Placental epithelial cell (primary cell): ENCODE data around the gene SPAG9. TPM values are rescaled to one million over a fixed set of nuclear protein-coding genes. Genes with fewer than 3 reads are reported as not detected.

ENCODE experiments used
- total RNA-seq: library from RNA; depleted of rRNA; stranded (reverse); fragments of >200 nt; gene quantifications from 2 replicates; pipeline ENCODE4 v1.2.3, GENCODE V29; 2012

SPAG9 gene, protein sequence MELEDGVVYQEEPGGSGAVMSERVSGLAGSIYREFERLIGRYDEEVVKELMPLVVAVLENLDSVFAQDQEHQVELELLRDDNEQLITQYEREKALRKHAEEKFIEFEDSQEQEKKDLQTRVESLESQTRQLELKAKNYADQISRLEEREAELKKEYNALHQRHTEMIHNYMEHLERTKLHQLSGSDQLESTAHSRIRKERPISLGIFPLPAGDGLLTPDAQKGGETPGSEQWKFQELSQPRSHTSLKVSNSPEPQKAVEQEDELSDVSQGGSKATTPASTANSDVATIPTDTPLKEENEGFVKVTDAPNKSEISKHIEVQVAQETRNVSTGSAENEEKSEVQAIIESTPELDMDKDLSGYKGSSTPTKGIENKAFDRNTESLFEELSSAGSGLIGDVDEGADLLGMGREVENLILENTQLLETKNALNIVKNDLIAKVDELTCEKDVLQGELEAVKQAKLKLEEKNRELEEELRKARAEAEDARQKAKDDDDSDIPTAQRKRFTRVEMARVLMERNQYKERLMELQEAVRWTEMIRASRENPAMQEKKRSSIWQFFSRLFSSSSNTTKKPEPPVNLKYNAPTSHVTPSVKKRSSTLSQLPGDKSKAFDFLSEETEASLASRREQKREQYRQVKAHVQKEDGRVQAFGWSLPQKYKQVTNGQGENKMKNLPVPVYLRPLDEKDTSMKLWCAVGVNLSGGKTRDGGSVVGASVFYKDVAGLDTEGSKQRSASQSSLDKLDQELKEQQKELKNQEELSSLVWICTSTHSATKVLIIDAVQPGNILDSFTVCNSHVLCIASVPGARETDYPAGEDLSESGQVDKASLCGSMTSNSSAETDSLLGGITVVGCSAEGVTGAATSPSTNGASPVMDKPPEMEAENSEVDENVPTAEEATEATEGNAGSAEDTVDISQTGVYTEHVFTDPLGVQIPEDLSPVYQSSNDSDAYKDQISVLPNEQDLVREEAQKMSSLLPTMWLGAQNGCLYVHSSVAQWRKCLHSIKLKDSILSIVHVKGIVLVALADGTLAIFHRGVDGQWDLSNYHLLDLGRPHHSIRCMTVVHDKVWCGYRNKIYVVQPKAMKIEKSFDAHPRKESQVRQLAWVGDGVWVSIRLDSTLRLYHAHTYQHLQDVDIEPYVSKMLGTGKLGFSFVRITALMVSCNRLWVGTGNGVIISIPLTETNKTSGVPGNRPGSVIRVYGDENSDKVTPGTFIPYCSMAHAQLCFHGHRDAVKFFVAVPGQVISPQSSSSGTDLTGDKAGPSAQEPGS (N-terminal part only)
- total RNA-seq: 98.8 and 113 TPM in 2 replicates

DNA sequence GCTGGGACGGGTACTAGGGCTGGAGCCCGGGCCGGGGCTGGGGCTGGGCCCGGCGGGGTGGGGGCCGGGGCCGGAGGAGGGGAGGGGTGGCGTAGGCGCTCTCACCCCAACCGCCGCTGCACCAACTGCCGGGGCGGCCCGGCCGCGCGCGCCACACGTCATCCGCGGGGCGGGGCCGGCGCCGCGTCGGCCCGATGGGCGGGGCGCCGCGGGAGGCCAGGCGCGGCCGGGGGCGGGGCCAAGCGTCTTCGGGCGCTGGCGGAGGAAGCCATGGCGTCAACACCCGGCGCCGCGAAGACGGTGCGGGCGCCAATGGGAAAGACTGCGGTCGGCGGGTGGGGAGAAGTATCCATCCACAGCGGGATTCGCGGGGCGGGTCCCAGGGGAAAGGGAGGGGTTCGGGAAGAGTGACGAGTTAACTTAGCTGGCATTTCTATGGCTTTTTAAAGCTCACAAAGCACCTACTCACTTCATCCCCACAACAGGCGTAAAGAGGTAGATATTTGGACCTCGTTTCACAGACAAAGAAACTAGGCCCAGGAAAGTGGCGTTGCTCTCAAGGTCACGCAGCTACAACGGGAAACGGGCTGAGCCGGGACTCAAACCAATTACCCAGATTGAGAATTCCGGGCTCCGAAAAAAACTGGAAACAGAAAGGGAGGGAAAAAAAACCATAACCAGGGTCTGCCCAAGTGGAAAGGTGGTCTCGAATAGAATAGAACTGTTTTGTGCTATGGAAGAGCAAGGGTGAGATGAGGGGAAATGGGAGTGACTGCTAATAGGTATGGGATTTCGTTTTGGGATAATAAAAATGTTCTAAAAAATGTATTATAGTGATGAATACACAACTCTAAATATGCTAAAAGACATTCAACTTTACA, at the start of gene SPAG9:
Gene SPAG9 (minus strand): TSS at position 130 of the 881 bp plus-strand sequence. CDS start 212 bp downstream, outside the sequence.

DNA sequence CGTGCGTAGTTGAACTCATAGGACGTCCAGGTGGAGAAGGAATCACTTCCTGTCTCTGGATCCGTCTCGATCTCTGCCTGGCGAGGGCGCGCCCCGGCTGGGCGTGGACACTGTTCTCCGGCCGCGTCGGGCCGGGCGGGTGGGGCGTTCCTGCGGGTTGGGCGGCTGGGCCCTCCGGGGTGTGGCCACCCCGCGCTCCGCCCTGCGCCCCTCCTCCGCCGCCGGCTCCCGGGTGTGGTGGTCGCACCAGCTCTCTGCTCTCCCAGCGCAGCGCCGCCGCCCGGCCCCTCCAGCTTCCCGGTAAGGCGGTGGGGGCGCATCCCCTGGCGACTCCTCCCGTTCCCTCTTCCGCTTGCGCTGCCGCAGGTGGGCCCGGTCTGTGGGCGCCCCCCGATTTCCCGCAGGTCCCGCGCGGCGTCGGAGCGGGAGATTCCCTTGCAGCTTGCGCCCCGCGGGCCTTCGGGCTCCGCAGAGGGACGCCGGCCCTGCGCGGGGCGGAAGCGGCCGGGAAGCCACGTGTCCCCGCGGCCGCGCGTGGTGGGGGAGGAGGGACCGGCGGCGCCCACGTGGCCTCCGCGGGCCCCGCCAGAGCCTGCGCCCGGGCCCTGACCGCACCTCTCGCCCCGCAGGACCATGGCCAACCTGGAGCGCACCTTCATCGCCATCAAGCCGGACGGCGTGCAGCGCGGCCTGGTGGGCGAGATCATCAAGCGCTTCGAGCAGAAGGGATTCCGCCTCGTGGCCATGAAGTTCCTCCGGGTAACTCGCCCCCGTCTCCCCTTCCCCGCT, 45.7 kb upstream of the SPAG9 start, which contains the start of gene NME2:
Gene NME2 (plus strand): TSS at position 214 of the 789 bp plus-strand sequence. CDS start 420 bp downstream, at position 634.

DNA sequence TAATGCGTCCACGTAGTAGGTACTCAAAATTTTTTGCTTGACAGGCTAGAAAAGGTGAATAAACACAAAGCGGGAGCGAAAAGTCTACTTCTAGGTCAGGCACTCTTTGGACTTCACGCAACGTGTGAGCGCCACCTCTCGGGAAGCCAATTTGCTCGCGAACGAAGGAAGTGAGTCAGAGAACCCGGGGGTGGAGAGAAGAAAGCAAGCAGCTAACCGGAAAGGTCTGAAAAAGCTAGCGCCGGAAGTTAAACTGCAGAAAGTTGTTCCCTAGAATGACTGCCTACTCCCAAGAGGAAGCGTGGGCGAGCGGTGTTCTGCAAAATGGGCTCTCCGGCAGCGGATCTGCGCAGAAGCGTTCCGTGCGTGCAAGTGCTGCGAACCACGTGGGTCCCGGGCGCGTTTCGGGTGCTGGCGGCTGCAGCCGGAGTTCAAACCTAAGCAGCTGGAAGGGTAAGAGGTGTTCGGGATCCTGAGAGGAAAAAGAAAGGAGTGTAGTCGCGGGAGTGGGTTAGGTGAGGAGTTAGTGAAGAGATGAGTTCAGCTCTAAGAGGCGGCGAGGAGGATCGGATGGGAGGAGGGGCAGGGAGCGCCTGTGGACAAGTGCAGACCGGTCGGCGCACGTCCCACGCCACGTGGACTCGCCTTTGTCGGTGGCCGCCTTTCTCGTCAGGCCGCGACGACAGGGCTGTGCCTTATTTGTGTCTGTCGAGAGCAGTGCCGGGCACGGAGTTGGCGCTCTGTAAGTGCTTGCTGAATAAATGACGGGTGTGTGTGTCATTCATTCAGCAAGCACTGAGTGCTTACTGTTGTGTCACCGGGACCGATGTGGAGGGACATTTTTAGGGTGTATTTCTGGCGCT, 32.8 kb upstream of the SPAG9 start, which contains the start of gene NME1:
Gene NME1 (plus strand): TSS at position 350 of the 863 bp plus-strand sequence. CDS start 2,096 bp downstream, outside the sequence.

Other genes starting within 250 kb of the SPAG9 start
- gene NME1, start 32.7 kb upstream of the SPAG9 start, total RNA-seq: 9.8 and 83.4 TPM in 2 replicates
- gene NME2, start 45.5 kb upstream of the SPAG9 start, total RNA-seq: 432 and 817 TPM in 2 replicates
- 9.8 and 21.6 TPM in 2 replicates for gene MBTD1, start 139.2 kb upstream of the SPAG9 start, total RNA-seq
- gene UTP18, start 139.7 kb upstream of the SPAG9 start, total RNA-seq: 20.8 and 27.1 TPM in 2 replicates